Subcutaneous abdominal adipose tissue (tissue), 5 donors: ENCODE measurements around the gene PRR7.
"Not testable (repeated sequence)": the region's sequence is repeated elsewhere in the genome, so short reads cannot be mapped to it uniquely, and the experiment has no call there.

Experiments used
- H3K27ac ChIP-seq: one replicate; pipeline ENCODE4 v1.7.0; 2013; ENCODE audit warnings: low read depth, mild to moderate bottlenecking, inconsistent platforms, low read length, moderate library complexity
- H3K27me3 ChIP-seq, 5 donors: one replicate each; pipeline ENCODE4 v1.7.0; 2013; ENCODE audit warnings: low read length in 5 of 5, inconsistent platforms in 1 of 5; ENCODE audit not compliant: control insufficient read depth in 5 of 5, insufficient read depth in 4 of 5
- H3K36me3 ChIP-seq, 5 donors: one replicate each; pipeline ENCODE4 v1.7.0; 2013; ENCODE audit warnings: low read length in 5 of 5; ENCODE audit not compliant: control insufficient read depth in 5 of 5, insufficient read depth in 5 of 5
- H3K4me1 ChIP-seq, 5 donors: one replicate each; pipeline ENCODE4 v1.7.0; 2013; ENCODE audit warnings: low read length in 5 of 5, mild to moderate bottlenecking in 3 of 5, moderate library complexity in 1 of 5; ENCODE audit not compliant: control insufficient read depth in 5 of 5, insufficient read depth in 5 of 5
- H3K4me3 ChIP-seq, 5 donors: one replicate each; pipeline ENCODE4 v1.7.0; 2013; ENCODE audit warnings: low read length in 5 of 5, low read depth in 1 of 5
- H3K9ac ChIP-seq, 5 donors: one replicate each; pipeline ENCODE4 v1.7.0; 2013; ENCODE audit warnings: low read length in 5 of 5, mild to moderate bottlenecking in 4 of 5, moderate library complexity in 3 of 5
- H3K9me3 ChIP-seq, 5 donors: one replicate each; pipeline ENCODE4 v1.7.0; 2013; ENCODE audit warnings: low read length in 5 of 5; ENCODE audit not compliant: control insufficient read depth in 5 of 5
- donor health status: healthy.
- donor health status: healthy.
- donor health status: healthy.
- donor health status: healthy.
- donor health status: healthy.

The PRR7 gene

DNA sequence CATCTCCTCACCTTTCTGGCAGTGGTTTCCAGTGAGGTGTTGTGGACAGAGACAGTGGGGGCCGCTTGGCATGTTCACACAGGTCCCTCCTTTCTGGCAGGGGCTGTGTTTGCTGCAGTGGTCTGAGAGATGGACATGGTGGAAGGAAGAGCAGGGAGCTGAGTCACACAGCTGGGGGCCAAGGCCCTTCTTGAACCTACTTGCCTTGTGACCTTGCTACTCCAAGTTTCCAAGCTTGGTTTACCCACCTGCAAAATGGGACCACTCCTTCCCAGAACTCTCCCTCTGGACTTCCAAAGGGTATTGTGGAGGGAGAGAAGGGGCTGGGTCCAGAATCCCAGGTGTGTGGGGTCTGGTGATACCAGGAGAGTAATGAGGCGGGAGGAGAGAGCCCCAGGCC lies 41.3 kb upstream of the PRR7 start:
- peaks cover 0 to 42% (median 31%) of the 10 kb centered on the region in 5 donors for H3K4me1 ChIP-seq
- H3K4me3 ChIP-seq = no peak overlapping the region
- peaks cover 24 to 39% (median 31%) of the 10 kb centered on the region in 5 donors for H3K27me3 ChIP-seq
- H3K9ac ChIP-seq = no peak overlapping the region
- no peak overlapping the region for H3K27ac ChIP-seq
- no peaks in the 10 kb centered on the region for H3K36me3 ChIP-seq
- no peaks in the 10 kb centered on the region for H3K9me3 ChIP-seq

- Histone ChIP-seq H3K27ac (no peak overlapping the region), H3K4me3 (no peak overlapping the region), H3K27me3 (peaks cover 21 to 34% (median 26%) of the 10 kb centered on the region in 5 donors)
Observed at GRCh38 chr5:177405805-177406204, 40.8 kb upstream of the PRR7 start.

DNA sequence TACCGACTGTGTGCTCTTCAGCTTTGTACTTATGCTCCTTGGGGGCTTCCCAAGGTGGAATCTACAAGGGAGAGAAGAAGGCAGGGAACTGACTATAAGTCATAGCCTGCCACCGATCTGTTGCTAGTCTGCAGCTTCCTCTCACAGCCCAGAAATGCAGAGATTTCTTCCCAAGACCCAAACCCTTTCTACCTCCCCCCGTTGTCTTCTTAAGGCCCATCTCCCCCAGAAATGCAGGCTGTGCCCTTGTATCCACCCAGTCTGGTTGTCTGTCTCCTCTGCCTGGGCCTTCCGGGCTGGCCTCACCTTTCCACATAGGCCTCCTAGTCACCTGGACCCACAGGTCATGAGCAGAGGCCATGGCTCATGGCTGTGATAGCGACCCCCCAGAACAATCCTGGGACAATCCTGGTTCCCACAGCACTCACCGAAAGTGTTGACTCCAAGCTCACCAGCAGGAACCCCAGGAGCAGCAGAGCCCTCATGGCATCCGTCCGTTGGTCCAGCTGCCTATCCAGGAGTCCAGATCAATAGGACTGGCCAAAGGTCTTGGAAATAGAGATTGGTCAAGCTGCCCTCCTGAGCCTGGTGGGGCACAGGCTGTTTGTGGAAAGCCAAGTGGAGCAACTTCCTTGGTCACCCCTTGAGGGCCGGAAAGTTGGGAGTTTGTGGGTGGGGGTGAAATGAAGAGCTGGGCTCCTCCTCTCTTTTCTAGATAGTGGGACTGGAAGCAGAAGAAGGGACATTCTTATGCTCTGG lies 37.4 kb upstream of the PRR7 start, which contains the start of gene F12:
Gene F12 (minus strand): TSS at position 522 of the 759 bp plus-strand sequence. CDS start 37 bp downstream, at position 485.
- Histone ChIP-seq H3K27ac (no peak within 1 kb of the TSS), H3K9ac (no peak within 1 kb of the TSS), H3K4me3 (no peak within 1 kb of the TSS)

More at GRCh38 chr5:177405805-177406204, 40.8 kb upstream of the PRR7 start:
- Histone ChIP-seq H3K36me3 (no peaks in the 10 kb centered on the region), H3K9ac (no peak overlapping the region), H3K9me3 (no peaks in the 10 kb centered on the region), H3K4me1 (peaks cover 0 to 39% (median 28%) of the 10 kb centered on the region in 5 donors)

DNA sequence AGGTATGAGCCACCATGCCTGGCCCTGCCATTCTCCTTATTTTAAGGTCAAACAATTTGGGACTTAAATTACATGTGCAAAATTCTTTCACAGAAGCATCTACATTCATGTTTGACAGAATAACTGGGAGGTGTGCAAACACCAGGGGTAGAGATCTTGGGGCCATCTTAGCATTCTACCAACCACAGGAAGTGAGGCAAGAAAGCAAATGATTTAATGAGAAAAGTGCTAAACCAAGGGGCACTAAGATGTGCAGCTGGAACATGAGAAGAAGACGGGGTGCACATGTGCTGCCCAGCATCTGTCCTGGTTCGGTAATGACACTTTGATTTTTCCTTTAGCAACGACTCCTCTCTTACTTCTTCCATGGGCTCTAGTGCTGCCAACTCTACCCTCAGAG lies 36.0 kb upstream of the PRR7 start:
- Histone ChIP-seq H3K4me3 (no peak overlapping the region), H3K9me3 (no peaks in the 10 kb centered on the region)

More for the DNA sequence above, 37.4 kb upstream of the PRR7 start, which contains the start of gene F12:
- Histone ChIP-seq H3K27me3 (peaks cover 0 to 4% (median 0%) of the 10 kb centered on the region in 5 donors), H3K9me3 (no peaks in the 10 kb centered on the region), H3K36me3 (no peaks in the 10 kb centered on the region), H3K4me1 (peaks cover 0 to 17% (median 8%) of the 10 kb centered on the region in 5 donors)

DNA sequence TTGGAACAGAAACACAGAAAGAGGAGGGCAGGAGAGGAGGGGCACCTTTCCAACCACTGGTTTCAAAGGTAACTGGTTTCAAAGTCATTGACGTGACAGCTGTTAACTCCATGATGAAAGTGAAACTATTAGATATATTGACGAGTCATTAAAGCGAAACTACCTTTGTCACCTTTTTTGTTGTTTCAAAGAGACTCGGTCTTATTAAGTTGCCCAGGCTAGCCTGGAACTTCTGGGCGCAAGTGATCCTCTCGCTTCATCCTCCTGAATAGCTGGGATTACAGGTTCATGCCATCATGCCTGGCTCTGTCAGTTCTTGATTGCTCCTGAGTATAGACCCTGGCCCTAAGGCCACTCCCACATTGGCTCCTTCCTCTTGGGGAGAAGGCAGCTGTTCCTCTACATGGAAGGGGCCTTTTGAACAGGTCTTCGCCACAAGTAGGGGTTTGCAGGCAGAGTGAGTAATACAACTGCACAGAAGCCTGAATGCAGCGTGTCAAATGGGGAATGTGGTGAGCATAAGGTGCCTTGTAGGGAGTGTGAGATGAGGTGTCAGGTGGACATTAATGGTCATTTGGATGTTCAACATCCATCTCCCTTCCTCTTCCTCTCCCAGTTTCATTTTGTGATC lies 33.9 kb upstream of the PRR7 start:
- no peaks in the 10 kb centered on the region for H3K36me3 ChIP-seq
- no peaks in the 10 kb centered on the region for H3K9me3 ChIP-seq
- H3K4me1 ChIP-seq = peaks cover 2 to 9% (median 8%) of the 10 kb centered on the region in 5 donors
- H3K27ac ChIP-seq = no peak overlapping the region
- no peak overlapping the region for H3K9ac ChIP-seq
- no peaks in the 10 kb centered on the region for H3K27me3 ChIP-seq
- H3K4me3 ChIP-seq = no peak overlapping the region

More for the DNA sequence above, 36.0 kb upstream of the PRR7 start:
- Histone ChIP-seq H3K27ac (no peak overlapping the region), H3K4me1 (peaks cover 0 to 4% (median 0%) of the 10 kb centered on the region in 5 donors), H3K36me3 (no peaks in the 10 kb centered on the region), H3K9ac (no peak overlapping the region), H3K27me3 (peaks cover 0 to under 1% (median 0%) of the 10 kb centered on the region in 5 donors)

DNA sequence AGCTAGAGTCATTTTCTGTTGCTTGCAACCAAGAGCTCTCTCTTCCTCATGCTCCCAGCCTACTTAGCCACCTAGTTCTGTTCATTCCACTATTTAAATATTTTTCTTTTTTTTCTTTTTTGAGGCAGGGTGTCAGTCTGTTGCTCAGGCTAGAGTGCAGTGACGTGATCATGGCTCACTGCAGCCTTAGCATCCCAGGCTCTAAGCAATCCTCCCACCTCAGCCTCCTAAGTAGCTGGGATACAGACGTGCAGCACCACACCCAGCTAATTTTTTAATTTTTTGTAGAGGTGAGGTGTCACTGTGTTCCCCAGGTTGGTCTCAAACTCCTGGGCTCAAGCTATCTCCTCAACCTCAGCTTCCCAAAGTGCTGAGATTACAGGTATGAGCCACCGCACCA lies 32.1 kb upstream of the PRR7 start:
- no peaks in the 10 kb centered on the region for H3K36me3 ChIP-seq
- H3K4me3 ChIP-seq = no peak overlapping the region
- peaks cover 2 to 9% (median 8%) of the 10 kb centered on the region in 5 donors for H3K4me1 ChIP-seq
- no peaks in the 10 kb centered on the region for H3K27me3 ChIP-seq
- no peaks in the 10 kb centered on the region for H3K9me3 ChIP-seq
- no peak overlapping the region for H3K27ac ChIP-seq
- H3K9ac ChIP-seq = no peak overlapping the region

GRCh38 chr5:177417081-177417480 lies 29.5 kb upstream of the PRR7 start:
- not testable (repeated sequence) for H3K4me1 ChIP-seq, H3K27ac ChIP-seq, H3K9me3 ChIP-seq, H3K9ac ChIP-seq, H3K36me3 ChIP-seq, H3K27me3 ChIP-seq, H3K4me3 ChIP-seq

DNA sequence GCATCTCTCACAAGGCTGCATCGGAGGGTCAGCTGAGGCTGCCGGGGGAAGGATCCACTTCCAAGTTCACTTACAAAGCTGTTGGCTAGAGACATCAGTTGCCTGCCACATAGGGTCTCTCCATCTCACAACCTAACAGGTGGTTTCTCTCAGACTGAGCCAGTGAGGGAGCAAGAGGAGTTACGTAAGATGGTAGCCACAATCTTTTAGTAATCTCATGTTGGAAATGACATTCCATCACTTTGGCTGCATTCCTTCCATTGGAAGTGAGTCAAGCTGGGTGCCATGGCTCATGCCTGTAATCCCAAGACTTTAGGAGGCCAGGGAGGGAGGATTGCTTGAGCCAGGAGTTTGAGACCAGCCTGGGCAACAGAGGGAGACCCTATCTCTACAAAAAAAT lies 27.6 kb upstream of the PRR7 start:
- no peaks in the 10 kb centered on the region for H3K27me3 ChIP-seq
- no peaks in the 10 kb centered on the region for H3K36me3 ChIP-seq
- no peak overlapping the region for H3K9ac ChIP-seq
- H3K4me1 ChIP-seq = peaks cover 2 to 9% (median 8%) of the 10 kb centered on the region in 5 donors
- H3K9me3 ChIP-seq = no peaks in the 10 kb centered on the region
- H3K4me3 ChIP-seq = no peak overlapping the region
- no peak overlapping the region for H3K27ac ChIP-seq

DNA sequence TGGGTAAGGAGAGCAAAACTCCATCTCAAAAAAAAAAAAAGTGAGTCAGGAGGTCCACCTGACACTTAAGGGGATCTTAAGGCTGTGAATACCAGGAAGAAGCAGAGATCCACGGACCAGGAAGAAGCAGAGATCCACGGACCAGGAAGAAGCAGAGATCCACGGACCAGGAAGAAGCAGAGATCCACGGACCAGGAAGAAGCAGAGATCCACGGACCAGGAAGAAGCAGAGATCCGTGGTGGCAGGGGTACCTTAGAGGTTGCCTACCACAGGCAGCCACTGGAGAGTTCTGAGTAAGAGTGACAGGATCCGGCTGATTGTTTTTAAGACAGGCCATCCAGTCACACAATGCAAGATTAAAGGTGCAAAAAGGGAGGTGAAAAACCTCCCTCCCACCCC lies 26.1 kb upstream of the PRR7 start:
- peaks cover 2 to 14% (median 12%) of the 10 kb centered on the region in 5 donors for H3K4me1 ChIP-seq
- H3K27me3 ChIP-seq, H3K36me3 ChIP-seq, H3K27ac ChIP-seq, H3K9ac ChIP-seq, H3K4me3 ChIP-seq, H3K9me3 ChIP-seq: not testable (repeated sequence)
